ENCODE results near the gene SIPA1L2.

SIPA1L2 gene

GRCh38 chr1:232657426-232658005 lies 27.6 kb upstream of the SIPA1L2 start:
- DNase-seq (ENCODE audit: insufficient read length, low spot score) (no peak), FAIRE-seq (no peak)
- TF ChIP-seq POLR2A (IDR thresholded peaks at IDR 0.05; ENCODE audit: low read depth, low read length): no peak

GRCh38 chr1:232655746-232656085 lies 25.8 kb upstream of the SIPA1L2 start:
- FAIRE-seq (no peak), DNase-seq (ENCODE audit: insufficient read length, low spot score) (no peak)
- no peak for TF ChIP-seq POLR2A (IDR thresholded peaks at IDR 0.05; ENCODE audit: low read depth, low read length)

GRCh38 chr1:232655028-232655745 lies 25.3 kb upstream of the SIPA1L2 start:
- no peak for FAIRE-seq

GRCh38 chr1:232653789-232654188 lies 23.9 kb upstream of the SIPA1L2 start:
- no peak for TF ChIP-seq POLR2A (IDR thresholded peaks at IDR 0.05; ENCODE audit: low read depth, low read length)
- no peak for FAIRE-seq

More at GRCh38 chr1:232655028-232655745, 25.3 kb upstream of the SIPA1L2 start:
- no peak for TF ChIP-seq POLR2A (IDR thresholded peaks at IDR 0.05; ENCODE audit: low read depth, low read length)
- DNase-seq (ENCODE audit: insufficient read length, low spot score): no peak

GRCh38 chr1:232650845-232651244 lies 20.9 kb upstream of the SIPA1L2 start:
- TF ChIP-seq POLR2A (IDR thresholded peaks at IDR 0.05; ENCODE audit: low read depth, low read length): no peak
- DNase-seq (ENCODE audit: insufficient read length, low spot score): no peak
- no peak for FAIRE-seq

More at GRCh38 chr1:232653789-232654188, 23.9 kb upstream of the SIPA1L2 start:
- no peak for DNase-seq (ENCODE audit: insufficient read length, low spot score)

- no peak for FAIRE-seq
- no peak for TF ChIP-seq POLR2A (IDR thresholded peaks at IDR 0.05; ENCODE audit: low read depth, low read length)
- no peak for DNase-seq (ENCODE audit: insufficient read length, low spot score)
Measured at GRCh38 chr1:232650418-232650817, 20.5 kb upstream of the SIPA1L2 start.

- DNase-seq (ENCODE audit: insufficient read length, low spot score) (no peak), FAIRE-seq (no peak)
- no peak for TF ChIP-seq POLR2A (IDR thresholded peaks at IDR 0.05; ENCODE audit: low read depth, low read length)
Measured at GRCh38 chr1:232648316-232648715, 18.4 kb upstream of the SIPA1L2 start.

- no peak for TF ChIP-seq POLR2A (IDR thresholded peaks at IDR 0.05; ENCODE audit: low read depth, low read length)
- FAIRE-seq (no peak), DNase-seq (ENCODE audit: insufficient read length, low spot score) (no peak)
Measured at GRCh38 chr1:232644209-232644608, 14.3 kb upstream of the SIPA1L2 start.

- FAIRE-seq (no peak), DNase-seq (ENCODE audit: insufficient read length, low spot score) (no peak)
- TF ChIP-seq POLR2A (IDR thresholded peaks at IDR 0.05; ENCODE audit: low read depth, low read length): no peak
Measured at GRCh38 chr1:232643251-232643650, 13.3 kb upstream of the SIPA1L2 start.

- FAIRE-seq (no peak), DNase-seq (ENCODE audit: insufficient read length, low spot score) (no peak)
- TF ChIP-seq POLR2A (IDR thresholded peaks at IDR 0.05; ENCODE audit: low read depth, low read length): no peak
Measured at GRCh38 chr1:232641507-232641906, 11.6 kb upstream of the SIPA1L2 start.

GRCh38 chr1:232636799-232637198 lies 6.9 kb upstream of the SIPA1L2 start:
- no peak for FAIRE-seq
- DNase-seq (ENCODE audit: insufficient read length, low spot score): no peak
- no peak for TF ChIP-seq POLR2A (IDR thresholded peaks at IDR 0.05; ENCODE audit: low read depth, low read length)

- peak; percentile 30 for FAIRE-seq
- DNase-seq (ENCODE audit: insufficient read length, low spot score): peak; percentile 26
Measured at GRCh38 chr1:232635778-232636356, 5.9 kb upstream of the SIPA1L2 start.

GRCh38 chr1:232635279-232635678 lies 5.3 kb upstream of the SIPA1L2 start:
- FAIRE-seq (no peak), DNase-seq (ENCODE audit: insufficient read length, low spot score) (no peak)
- no peak for TF ChIP-seq POLR2A (IDR thresholded peaks at IDR 0.05; ENCODE audit: low read depth, low read length)

More at GRCh38 chr1:232635778-232636356, 5.9 kb upstream of the SIPA1L2 start:
- TF ChIP-seq POLR2A (IDR thresholded peaks at IDR 0.05; ENCODE audit: low read depth, low read length): no peak

- TF ChIP-seq POLR2A (IDR thresholded peaks at IDR 0.05; ENCODE audit: low read depth, low read length): no peak
- FAIRE-seq: no peak
- DNase-seq (ENCODE audit: insufficient read length, low spot score): no peak
Measured at GRCh38 chr1:232634096-232634495, 4.2 kb upstream of the SIPA1L2 start.

- no peak for TF ChIP-seq POLR2A (IDR thresholded peaks at IDR 0.05; ENCODE audit: low read depth, low read length)
- FAIRE-seq (no peak), DNase-seq (ENCODE audit: insufficient read length, low spot score) (no peak)
Measured at GRCh38 chr1:232630894-232631195, 912 bp upstream of the SIPA1L2 start.

Measured in H54 (cell line).